Sigmoid colon (tissue), 7 donors: ENCODE measurements around the gene MOCOS. TPM values are rescaled to one million over a fixed set of nuclear protein-coding genes. Genes with fewer than 3 reads are reported as not detected.

Experiments
- DNase-seq: peaks from one replicate; pipeline ENCODE4 v3.0.0-alpha.2; 2019
- H3K27ac ChIP-seq, 4 donors: fragments of 200-600 bp; sonication (generic); one replicate each; pipeline ENCODE4 v1.5.1; 2016 to 2019; ENCODE audit warnings: mild to moderate bottlenecking in 1 of 4
- H3K27me3 ChIP-seq, 3 donors: fragments of 200-600 bp; sonication (generic); one replicate each; pipeline ENCODE4 v1.5.1; 2019; ENCODE audit warnings: mild to moderate bottlenecking in 1 of 3
- H3K36me3 ChIP-seq, 4 donors: fragments of 200-600 bp; sonication (generic); one replicate each; pipeline ENCODE4 v1.5.1; 2016 to 2019
- H3K4me1 ChIP-seq, 4 donors: fragments of 200-600 bp; sonication (generic); one replicate each; pipeline ENCODE4 v1.5.1; 2017 to 2019
- H3K4me3 ChIP-seq, 4 donors: fragments of 200-600 bp; sonication (generic); one replicate each; pipeline ENCODE4 v1.5.1; 2017 to 2019; ENCODE audit warnings: mild to moderate bottlenecking in 2 of 4, moderate library complexity in 1 of 4
- H3K9me3 ChIP-seq, 4 donors: fragments of 200-600 bp in 3 of 4; sonication (generic) in 3 of 4; one replicate each; pipeline versions ENCODE4 v1.5.1 to v1.6.1; 2013 to 2019
- CTCF ChIP-seq, 4 experiments: fragments of 450-650 bp in 3 of 4; fragments of 200-600 bp in 1 of 4; IDR thresholded peaks; one replicate each; pipeline ENCODE4 v1.5.1; 2016 to 2019; ENCODE audit warnings: antibody characterized with exemption in 4 of 4, mild to moderate bottlenecking in 3 of 4, moderate library complexity in 2 of 4
- EP300 ChIP-seq, 4 donors: sonication (generic); formaldehyde crosslinking; IDR thresholded peaks; one replicate each; pipeline ENCODE4 v1.6.1; 2017; ENCODE audit warnings: antibody characterized with exemption in 4 of 4
- POLR2A ChIP-seq, 2 donors: fragments of 450-650 bp; IDR thresholded peaks; one replicate each; pipeline ENCODE4 v1.6.1; 2016; ENCODE audit warnings: antibody characterized with exemption in 2 of 2, mild to moderate bottlenecking in 2 of 2, moderate library complexity in 2 of 2
- POLR2AphosphoS5 ChIP-seq, 4 donors: sonication (generic); formaldehyde crosslinking; IDR thresholded peaks; one replicate each; pipeline ENCODE4 v1.6.1; 2017; ENCODE audit warnings: antibody characterized with exemption in 4 of 4
- WGBS, 2 donors: extraction: QIAGEN DNeasy Blood & Tissue Kit; methylation state at CpG; one replicate each; pipeline ENCODE4 v1.1.7; 2013; 5-methylcytosine and 5-hydroxymethylcytosine counted together
- intact Hi-C: fragments of 100-400 bp; cut with DNase I; formaldehyde crosslinking; loops from one replicate; pipeline ENCODE4 v1.15.1; 2023
- polyA plus RNA-seq, 3 donors: library from polyadenylated mRNA; stranded (reverse); fragments of 200-250 nt; gene quantifications; one replicate each; pipeline ENCODE4 v1.2.3, GENCODE V29; 2013
- total RNA-seq, 4 donors: library from RNA; depleted of rRNA; stranded (reverse); fragments of >200 nt; gene quantifications; one replicate each; pipeline ENCODE4 v1.1.0, GENCODE V29; 2016
- donor health status: healthy with polysubstance abuse.
- donor health status: Bipolar disorder and iron deficiency.
- donor health status: healthy.

The MOCOS gene
- total and polyA plus RNA-seq, 7 donors: 0.49 to 3.6 (median 1.8) TPM

DNA sequence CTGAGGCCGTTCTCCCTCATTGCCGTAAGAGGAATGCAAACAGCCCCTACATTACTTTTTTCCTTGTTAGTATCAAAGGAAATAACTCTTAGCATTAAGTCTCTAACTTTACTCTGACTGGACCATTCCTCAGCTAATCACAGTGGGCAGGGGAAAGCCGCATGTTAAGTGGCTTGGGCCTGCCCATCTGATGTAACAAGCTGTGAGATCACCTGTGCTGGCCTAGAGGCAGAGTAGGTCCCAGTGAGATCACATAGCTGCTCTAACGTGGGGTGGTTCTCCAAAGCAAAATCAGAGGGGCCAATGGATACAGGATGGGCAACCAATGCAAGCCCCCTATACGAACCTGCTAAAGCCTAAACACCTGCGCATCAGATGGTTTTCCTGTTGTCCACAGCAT is 5.9 kb upstream of the MOCOS start:
- DNase-seq: no peak
- Histone ChIP-seq H3K27ac (peak overlapping the region in 1 of 4 donors; percentile 63), H3K4me1 (peaks cover 0 to 20% (median 16%) of the 10 kb centered on the region in 4 donors), H3K27me3 (no peaks in the 10 kb centered on the region), H3K4me3 (no peak overlapping the region), H3K9me3 (no peaks in the 10 kb centered on the region), H3K36me3 (peaks cover 0 to 13% (median 0%) of the 10 kb centered on the region in 4 donors)
- intact Hi-C loops: loop anchor here (10.0 kb wide), 1 partner anchor 113 kb away; the partner anchor contains the start of gene FHOD3
- TF ChIP-seq POLR2AphosphoS5 (IDR thresholded peaks at IDR 0.05) (no peak), POLR2A (IDR thresholded peaks at IDR 0.05) (no peak)
- 82 to 87% methylated on average over 6 of the region's 6 CpGs for WGBS, 2 donors

DNA sequence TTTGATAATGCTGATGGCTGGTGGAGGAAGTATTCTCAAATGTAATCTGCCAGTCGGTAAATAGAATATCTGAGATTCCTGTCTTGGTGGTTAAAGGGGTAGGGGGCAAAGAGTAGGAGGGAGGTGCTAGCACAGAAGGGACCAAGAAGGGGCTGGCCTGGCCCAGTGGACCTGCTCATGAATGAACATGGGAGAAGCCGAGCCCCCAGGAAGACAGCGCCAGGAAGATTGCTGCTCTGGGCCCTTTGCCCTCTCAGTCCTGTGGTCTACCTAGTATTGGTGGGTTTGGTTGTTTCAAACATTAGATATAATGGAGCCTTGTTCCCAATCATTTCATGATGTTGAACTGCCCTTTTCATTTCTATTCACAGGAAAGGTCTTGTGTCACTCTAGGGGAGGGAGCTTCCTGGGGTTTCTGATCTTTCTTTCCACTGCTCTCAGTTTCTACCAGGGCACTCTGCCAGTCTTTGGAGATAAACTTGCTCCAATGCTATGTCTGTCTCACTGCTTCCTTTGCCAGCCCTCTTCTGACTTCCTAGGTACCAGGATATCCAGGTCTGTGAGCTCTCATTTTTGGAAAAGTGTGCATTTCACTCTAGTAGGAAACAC is 5.3 kb upstream of the MOCOS start:
- TF ChIP-seq CTCF (IDR thresholded peaks at IDR 0.05): no peak
- no peak for TF ChIP-seq POLR2AphosphoS5 (IDR thresholded peaks at IDR 0.05)
- no peak for TF ChIP-seq EP300 (IDR thresholded peaks at IDR 0.05)
- no peak for TF ChIP-seq POLR2A (IDR thresholded peaks at IDR 0.05)
- Histone ChIP-seq H3K36me3 (peaks cover 0 to 7% (median 0%) of the 10 kb centered on the region in 4 donors), H3K27ac (no peak overlapping the region), H3K4me1 (peaks cover 0 to 25% (median 21%) of the 10 kb centered on the region in 4 donors), H3K27me3 (no peaks in the 10 kb centered on the region), H3K4me3 (no peak overlapping the region), H3K9me3 (no peaks in the 10 kb centered on the region)
- 80 to 90% methylated on average over 3 of the region's 3 CpGs for WGBS, 2 donors
- intact Hi-C loops: loop anchor here (10.0 kb wide), 1 partner anchor 113 kb away; the partner anchor contains the start of gene FHOD3
- no peak for DNase-seq

- H3K27ac ChIP-seq: no peak overlapping the region
- H3K4me3 ChIP-seq: no peak overlapping the region
- intact Hi-C loops: loop anchor here (10.0 kb wide), 1 partner anchor 112 kb away; the partner anchor contains the start of gene FHOD3
- H3K27me3 ChIP-seq: no peaks in the 10 kb centered on the region
- no peaks in the 10 kb centered on the region for H3K9me3 ChIP-seq
- WGBS, 2 donors: 90 to 95% methylated on average over 6 of the region's 6 CpGs
- H3K36me3 ChIP-seq: no peaks in the 10 kb centered on the region
- peaks cover 0 to 33% (median 27%) of the 10 kb centered on the region in 4 donors for H3K4me1 ChIP-seq
- no peak for DNase-seq
- TF ChIP-seq POLR2A (IDR thresholded peaks at IDR 0.05) (no peak), CTCF (IDR thresholded peaks at IDR 0.05) (no peak), EP300 (IDR thresholded peaks at IDR 0.05) (no peak), POLR2AphosphoS5 (IDR thresholded peaks at IDR 0.05) (no peak)
Observed at GRCh38 chr18:36183033-36183432, 4.3 kb upstream of the MOCOS start.

- no peak for DNase-seq
- WGBS, 2 donors: 85 to 94% methylated on average over 2 of the region's 2 CpGs
- H3K4me1 ChIP-seq: peaks cover 0 to 36% (median 29%) of the 10 kb centered on the region in 4 donors
- TF ChIP-seq POLR2A (IDR thresholded peaks at IDR 0.05) (no peak), POLR2AphosphoS5 (IDR thresholded peaks at IDR 0.05) (no peak), EP300 (IDR thresholded peaks at IDR 0.05) (no peak), CTCF (IDR thresholded peaks at IDR 0.05) (no peak)
- no peak overlapping the region for H3K27ac ChIP-seq
- H3K9me3 ChIP-seq: no peaks in the 10 kb centered on the region
- intact Hi-C loops: loop anchor here (10.0 kb wide), 1 partner anchor 111 kb away; the partner anchor contains the start of gene FHOD3
- no peaks in the 10 kb centered on the region for H3K36me3 ChIP-seq
- H3K4me3 ChIP-seq: no peak overlapping the region
- H3K27me3 ChIP-seq: no peaks in the 10 kb centered on the region
Observed at GRCh38 chr18:36183987-36184386, 3.3 kb upstream of the MOCOS start.

DNA sequence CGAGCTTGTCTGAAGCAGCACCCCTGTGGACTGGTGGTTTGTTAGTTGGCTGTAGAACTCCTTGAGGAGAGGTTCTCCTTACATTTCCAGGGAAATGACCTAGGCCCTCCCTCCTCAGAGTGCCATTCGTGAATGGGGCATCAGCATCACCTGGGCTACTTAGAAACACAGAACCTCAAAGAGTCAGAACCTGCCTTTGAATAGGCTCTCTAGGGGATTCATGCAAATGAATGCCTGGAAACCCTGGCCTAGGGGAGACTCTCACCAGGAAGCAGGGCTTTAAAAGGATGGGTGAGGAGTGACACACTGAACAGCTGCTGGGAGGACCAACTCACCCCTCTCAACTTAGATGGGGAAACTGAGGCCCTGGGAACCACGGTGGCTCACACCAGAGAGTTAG is 2.1 kb upstream of the MOCOS start:
- no peak for DNase-seq
- no peaks in the 10 kb centered on the region for H3K9me3 ChIP-seq
- no peak overlapping the region for H3K4me3 ChIP-seq
- H3K27ac ChIP-seq: no peak overlapping the region
- H3K36me3 ChIP-seq: no peaks in the 10 kb centered on the region
- no peaks in the 10 kb centered on the region for H3K27me3 ChIP-seq
- peaks cover 0 to 29% (median 23%) of the 10 kb centered on the region in 4 donors for H3K4me1 ChIP-seq
- 84 to 93% methylated on average over 3 of the region's 3 CpGs for WGBS, 2 donors
- TF ChIP-seq POLR2A (IDR thresholded peaks at IDR 0.05) (no peak), CTCF (IDR thresholded peaks at IDR 0.05) (no peak), EP300 (IDR thresholded peaks at IDR 0.05) (no peak), POLR2AphosphoS5 (IDR thresholded peaks at IDR 0.05) (no peak)
- intact Hi-C loops: loop anchor here (10.0 kb wide), 1 partner anchor 110 kb away; the partner anchor contains the start of gene FHOD3
